Mesodermal cell (in vitro differentiated cells): ENCODE results near the gene ESF1.
"Not testable (repeated sequence)": the region's sequence is repeated elsewhere in the genome, so short reads cannot be mapped to it uniquely, and the experiment has no call there.

Source experiments
- H3K27ac ChIP-seq: 2 replicates; pipeline ENCODE4 v1.7.0; 2013; ENCODE audit warnings: mild to moderate bottlenecking, low read depth, low read length, moderate library complexity; ENCODE audit not compliant: severe bottlenecking
- H3K36me3 ChIP-seq: 2 replicates; pipeline ENCODE4 v1.7.1; 2013; ENCODE audit warnings: mild to moderate bottlenecking, low read length, moderate library complexity; ENCODE audit not compliant: control insufficient read depth, insufficient read depth
- H3K4me1 ChIP-seq: one replicate; pipeline ENCODE4 v1.7.1; 2013; ENCODE audit warnings: mild to moderate bottlenecking, low read length; ENCODE audit not compliant: insufficient read depth, control insufficient read depth, poor library complexity, severe bottlenecking
- H3K4me3 ChIP-seq: 2 replicates; pipeline ENCODE4 v1.7.0; 2013; ENCODE audit warnings: low read length, control low read depth, mild to moderate bottlenecking; ENCODE audit not compliant: insufficient read depth, poor library complexity, severe bottlenecking; ENCODE audit errors: extremely low read depth
- H3K9me3 ChIP-seq: 2 replicates; pipeline ENCODE4 v1.7.1; 2013; ENCODE audit warnings: mild to moderate bottlenecking, low read length, moderate library complexity; ENCODE audit not compliant: control insufficient read depth
- WGBS, 2 experiments: methylation state at CpG; one replicate each; pipeline ENCODE4 v1.1.5; 2013; ENCODE audit warnings: missing lambda C conversion rate in 2 of 2; ENCODE audit not compliant: insufficient coverage in 2 of 2; 5-methylcytosine and 5-hydroxymethylcytosine counted together

The ESF1 gene

GRCh38 chr20:13739731-13740649 lies 44.7 kb downstream of the ESF1 start:
- WGBS, 2 experiments = 100% methylated on average over 1 of the region's 3 CpGs
- peaks cover 12% of the 10 kb centered on the region for H3K9me3 ChIP-seq
- H3K36me3 ChIP-seq = peaks cover 59% of the 10 kb centered on the region

GRCh38 chr20:13738187-13738586 lies 46.5 kb downstream of the ESF1 start:
- H3K9me3 ChIP-seq = peaks cover 12% of the 10 kb centered on the region
- peaks cover 53% of the 10 kb centered on the region for H3K36me3 ChIP-seq
- H3K27ac ChIP-seq, H3K4me3 ChIP-seq, H3K4me1 ChIP-seq: not testable (repeated sequence)
- 82 to 86% methylated on average over 1 of the region's 1 CpG for WGBS, 2 experiments

More at GRCh38 chr20:13739731-13740649, 44.7 kb downstream of the ESF1 start:
- no peak overlapping the region for H3K4me3 ChIP-seq
- no peak overlapping the region for H3K27ac ChIP-seq
- no peaks in the 10 kb centered on the region for H3K4me1 ChIP-seq

- Histone ChIP-seq H3K9me3 (peaks cover 12% of the 10 kb centered on the region), H3K36me3 (peaks cover 53% of the 10 kb centered on the region), H3K4me3 (no peak overlapping the region), H3K4me1 (no peaks in the 10 kb centered on the region), H3K27ac (no peak overlapping the region)
- no CpG with 5 or more reads among the region's 3 CpGs for WGBS, 2 experiments
Observed at GRCh38 chr20:13736436-13737191, 48.1 kb downstream of the ESF1 start.

GRCh38 chr20:13735826-13736225 lies 48.9 kb downstream of the ESF1 start:
- H3K27ac ChIP-seq = no peak overlapping the region
- WGBS, 2 experiments = no CpG with 5 or more reads among the region's 1 CpG
- H3K4me3 ChIP-seq = no peak overlapping the region
- H3K36me3 ChIP-seq = peaks cover 55% of the 10 kb centered on the region
- peaks cover 7% of the 10 kb centered on the region for H3K9me3 ChIP-seq
- H3K4me1 ChIP-seq = no peaks in the 10 kb centered on the region

GRCh38 chr20:13723011-13723410 lies 61.7 kb downstream of the ESF1 start:
- H3K36me3 ChIP-seq = peaks cover 59% of the 10 kb centered on the region
- no CpG with 5 or more reads among the region's 1 CpG for WGBS, 2 experiments
- H3K4me3 ChIP-seq = no peak overlapping the region

GRCh38 chr20:13718171-13718570 lies 66.5 kb downstream of the ESF1 start:
- Histone ChIP-seq H3K27ac (no peak overlapping the region), H3K36me3 (peaks cover 58% of the 10 kb centered on the region), H3K9me3 (no peaks in the 10 kb centered on the region), H3K4me3 (no peak overlapping the region), H3K4me1 (no peaks in the 10 kb centered on the region)
- 88% methylated on average over 1 of the region's 2 CpGs; no CpG with 5 or more reads in 1 of the 2 experiments for WGBS, 2 experiments

More at GRCh38 chr20:13723011-13723410, 61.7 kb downstream of the ESF1 start:
- no peak overlapping the region for H3K27ac ChIP-seq
- no peaks in the 10 kb centered on the region for H3K4me1 ChIP-seq
- no peaks in the 10 kb centered on the region for H3K9me3 ChIP-seq

GRCh38 chr20:13717631-13718044 lies 67.1 kb downstream of the ESF1 start:
- peaks cover 59% of the 10 kb centered on the region for H3K36me3 ChIP-seq
- no peaks in the 10 kb centered on the region for H3K9me3 ChIP-seq
- WGBS, 2 experiments = no CpG with 5 or more reads among the region's 1 CpG
- H3K4me3 ChIP-seq = no peak overlapping the region
- no peaks in the 10 kb centered on the region for H3K4me1 ChIP-seq
- H3K27ac ChIP-seq = no peak overlapping the region

- H3K27ac ChIP-seq = no peak overlapping the region
- H3K4me1 ChIP-seq = no peaks in the 10 kb centered on the region
- no peak overlapping the region for H3K4me3 ChIP-seq
- peaks cover 6% of the 10 kb centered on the region for H3K9me3 ChIP-seq
- 100% methylated on average over 1 of the region's 3 CpGs for WGBS, 2 experiments
- peaks cover 60% of the 10 kb centered on the region for H3K36me3 ChIP-seq
Observed at GRCh38 chr20:13715171-13715570, 69.5 kb downstream of the ESF1 start.

GRCh38 chr20:13708234-13708633 lies 76.5 kb downstream of the ESF1 start:
- H3K4me3 ChIP-seq = no peak overlapping the region
- no peaks in the 10 kb centered on the region for H3K4me1 ChIP-seq
- no peak overlapping the region for H3K27ac ChIP-seq
- peaks cover 6% of the 10 kb centered on the region for H3K9me3 ChIP-seq
- WGBS, 2 experiments = no CpG with 5 or more reads among the region's 1 CpG
- H3K36me3 ChIP-seq = peaks cover 17% of the 10 kb centered on the region

- H3K36me3 ChIP-seq = no peaks in the 10 kb centered on the region
- no peak overlapping the region for H3K4me3 ChIP-seq
- 79 to 90% methylated on average over 5 to 9 of the region's 9 CpGs for WGBS, 2 experiments
- H3K9me3 ChIP-seq = no peaks in the 10 kb centered on the region
- H3K27ac ChIP-seq = no peak overlapping the region
- no peaks in the 10 kb centered on the region for H3K4me1 ChIP-seq
Observed at GRCh38 chr20:13703265-13703664, 81.5 kb downstream of the ESF1 start.
